Thyroid gland (tissue), 4 donors: ENCODE measurements around the gene BCL6.

ENCODE experiments used
- POLR2A ChIP-seq, 2 donors: fragments of 450-650 bp; IDR thresholded peaks; one replicate each; pipeline ENCODE4 v1.6.1; 2017; ENCODE audit warnings: antibody characterized with exemption in 2 of 2, mild to moderate bottlenecking in 2 of 2, moderate library complexity in 1 of 2
- TF ChIP-seq, protein P1 (sequence below), 6 experiments: fragments of 200-600 bp in 3 of 6; fragments of 450-650 bp in 3 of 6; sonication (generic) in 3 of 6; IDR thresholded peaks; one replicate each; pipeline ENCODE4 v1.5.1; 2016 to 2019; ENCODE audit warnings: antibody characterized with exemption in 6 of 6, mild to moderate bottlenecking in 2 of 6, inconsistent platforms in 1 of 6, moderate library complexity in 1 of 6

DNA sequence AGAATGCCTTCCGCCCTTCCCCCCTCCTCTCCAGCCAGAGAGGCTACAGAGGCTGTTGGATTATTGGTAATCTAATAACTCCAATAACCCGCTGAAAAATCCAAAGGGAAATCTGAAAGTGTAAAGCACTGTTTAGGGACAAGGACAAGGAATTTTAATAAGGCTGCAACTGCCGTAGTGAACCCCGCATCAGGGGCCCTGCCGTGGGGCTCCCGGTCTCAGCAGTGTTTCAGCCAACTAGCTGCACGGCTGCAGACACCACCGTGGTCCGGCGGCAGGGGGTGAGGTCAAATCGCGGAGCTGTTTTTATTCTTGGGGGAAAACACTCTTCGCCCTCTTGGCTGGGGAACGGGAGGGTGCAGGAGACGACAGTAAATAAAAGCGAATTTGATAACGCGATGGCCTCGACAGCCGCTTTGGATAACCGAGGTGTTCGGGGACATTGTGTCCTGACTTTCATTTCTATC lies 6.1 kb downstream of the BCL6 start:
- TF ChIP-seq POLR2A (IDR thresholded peaks at IDR 0.05): no peak
- TF ChIP-seq, protein P1, sequence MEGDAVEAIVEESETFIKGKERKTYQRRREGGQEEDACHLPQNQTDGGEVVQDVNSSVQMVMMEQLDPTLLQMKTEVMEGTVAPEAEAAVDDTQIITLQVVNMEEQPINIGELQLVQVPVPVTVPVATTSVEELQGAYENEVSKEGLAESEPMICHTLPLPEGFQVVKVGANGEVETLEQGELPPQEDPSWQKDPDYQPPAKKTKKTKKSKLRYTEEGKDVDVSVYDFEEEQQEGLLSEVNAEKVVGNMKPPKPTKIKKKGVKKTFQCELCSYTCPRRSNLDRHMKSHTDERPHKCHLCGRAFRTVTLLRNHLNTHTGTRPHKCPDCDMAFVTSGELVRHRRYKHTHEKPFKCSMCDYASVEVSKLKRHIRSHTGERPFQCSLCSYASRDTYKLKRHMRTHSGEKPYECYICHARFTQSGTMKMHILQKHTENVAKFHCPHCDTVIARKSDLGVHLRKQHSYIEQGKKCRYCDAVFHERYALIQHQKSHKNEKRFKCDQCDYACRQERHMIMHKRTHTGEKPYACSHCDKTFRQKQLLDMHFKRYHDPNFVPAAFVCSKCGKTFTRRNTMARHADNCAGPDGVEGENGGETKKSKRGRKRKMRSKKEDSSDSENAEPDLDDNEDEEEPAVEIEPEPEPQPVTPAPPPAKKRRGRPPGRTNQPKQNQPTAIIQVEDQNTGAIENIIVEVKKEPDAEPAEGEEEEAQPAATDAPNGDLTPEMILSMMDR (IDR thresholded peaks at IDR 0.05): no peak
